ENCODE data around the gene KANK4. TPM values are rescaled to one million over a fixed set of nuclear protein-coding genes. Genes with fewer than 3 reads are reported as not detected.

KANK4 gene
- total RNA-seq: not detected

DNA sequence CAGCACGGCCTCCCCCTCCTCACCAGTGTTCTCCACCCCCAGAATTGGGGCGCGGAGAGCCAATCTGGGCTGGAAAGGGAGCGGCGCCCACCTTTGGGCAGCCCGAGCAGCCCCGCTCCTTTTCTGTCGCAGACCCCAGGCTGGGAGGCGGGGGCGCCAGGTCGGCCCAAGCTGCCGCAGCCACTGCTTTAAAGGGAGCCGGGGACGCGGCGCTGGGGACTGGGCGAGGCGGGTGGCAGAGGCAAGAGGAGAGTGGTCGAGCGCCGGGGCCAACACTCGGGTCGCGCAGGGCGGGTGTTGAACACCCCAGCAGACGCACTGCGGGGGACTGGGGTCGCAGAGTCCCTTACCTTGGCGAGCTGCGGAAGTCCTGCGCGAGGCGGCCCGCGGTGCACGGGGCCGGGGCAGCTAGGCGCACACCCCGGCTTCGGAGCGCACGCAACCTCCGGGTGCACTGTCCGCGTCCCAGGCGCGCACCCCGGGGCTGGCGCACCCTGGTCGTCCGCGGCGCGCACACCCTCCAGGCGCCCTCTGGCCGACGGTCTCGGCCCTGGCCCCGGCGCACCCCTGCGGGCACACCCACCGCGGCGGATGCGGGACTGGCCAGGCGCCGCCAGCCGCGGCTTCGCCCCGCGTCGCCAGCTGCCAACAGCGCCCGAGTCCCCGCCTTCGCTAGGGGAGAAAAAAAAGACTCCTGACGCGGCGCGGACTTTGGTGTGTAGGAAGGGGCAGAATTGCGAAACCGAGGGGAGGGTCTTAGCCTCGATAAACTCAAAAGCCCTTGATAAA lies at the start of gene KANK4:
TSS of gene KANK4 (minus strand) at position 679 of the 789 bp plus-strand sequence. CDS start 37,870 bp downstream, outside the sequence.
- no peak for DNase-seq

DNA sequence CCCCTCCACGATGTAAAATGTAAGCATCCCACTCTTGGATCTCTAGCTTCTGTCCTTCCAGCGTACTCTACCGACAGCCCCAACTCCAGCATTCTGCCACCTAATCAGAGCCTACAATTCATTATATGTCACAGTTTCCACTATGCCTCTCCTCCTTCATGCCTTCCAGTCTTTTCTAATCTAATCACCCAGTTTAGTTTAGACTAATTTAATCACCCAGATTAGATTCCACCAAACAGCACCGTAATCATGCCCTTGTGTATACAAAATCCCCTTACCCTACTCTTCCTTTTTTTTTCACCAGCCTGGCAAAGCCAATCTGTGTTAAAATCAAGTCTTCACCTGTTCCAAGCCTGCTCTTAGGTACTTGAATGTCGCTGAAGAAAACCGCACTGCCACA lies 49.8 kb upstream of the KANK4 start:
- DNase-seq: no peak

DNA sequence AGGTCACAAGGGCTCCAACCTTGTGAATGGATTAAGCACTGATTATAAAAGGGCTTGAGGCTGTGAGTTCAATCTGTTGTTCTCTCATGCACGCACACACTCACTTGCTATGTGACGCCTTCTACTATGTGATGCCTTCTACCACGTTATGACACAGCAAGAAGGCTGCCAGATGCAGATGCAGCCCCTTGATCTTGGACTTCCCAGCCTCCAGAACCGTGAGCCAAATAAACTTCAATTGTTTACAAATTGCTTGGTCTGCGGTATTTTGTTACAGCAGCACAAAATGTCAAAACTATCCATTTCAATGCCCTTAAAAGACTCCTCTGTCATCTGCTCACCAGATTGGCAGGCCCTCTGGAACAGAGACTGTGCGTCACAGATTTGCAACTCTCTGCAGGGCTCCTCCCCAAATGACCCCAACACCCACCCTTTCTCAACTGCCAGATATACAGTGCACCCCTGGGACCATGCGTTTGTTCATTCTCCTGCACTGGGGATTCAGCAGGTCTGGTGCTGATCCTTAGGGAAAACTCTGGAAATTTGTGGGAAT lies 47.8 kb upstream of the KANK4 start:
- DNase-seq: no peak

DNA sequence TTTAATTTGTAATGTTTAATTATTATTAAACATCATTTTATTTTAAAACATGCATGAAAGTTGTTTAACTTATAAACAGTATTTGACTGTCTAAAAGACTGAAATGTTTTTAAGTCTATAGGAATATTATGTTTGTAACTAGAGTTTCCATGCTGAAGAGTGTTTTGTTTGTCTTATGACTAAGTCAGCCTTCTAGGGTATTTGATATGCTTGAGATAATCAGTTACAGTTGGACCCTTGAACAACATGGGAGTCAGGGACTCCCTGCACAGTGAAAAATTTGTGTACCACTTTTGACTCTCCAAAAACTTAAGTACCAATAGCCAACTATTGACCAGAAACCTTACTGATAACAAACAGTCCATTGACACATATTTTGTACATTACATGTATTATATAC lies 45.5 kb upstream of the KANK4 start:
- no peak for DNase-seq

DNA sequence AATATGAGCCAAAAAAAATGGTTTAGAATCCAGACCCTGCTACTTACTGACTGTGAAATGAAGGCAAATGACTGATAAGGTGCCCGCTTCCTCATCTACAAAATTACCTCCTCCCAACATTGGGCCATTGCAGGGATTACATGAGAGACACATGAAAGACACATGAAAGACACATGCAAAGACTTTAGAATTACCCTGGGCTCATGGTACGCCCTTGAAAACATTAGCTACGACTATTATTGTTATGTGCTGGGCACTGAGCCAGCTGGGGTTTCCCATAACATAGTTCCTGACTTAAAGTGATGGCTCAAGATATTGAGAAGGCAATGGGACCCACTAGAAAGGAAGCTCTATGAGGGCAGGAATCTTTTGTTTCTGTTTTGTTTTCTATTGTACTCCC lies 43.7 kb upstream of the KANK4 start:
- no peak for DNase-seq

DNA sequence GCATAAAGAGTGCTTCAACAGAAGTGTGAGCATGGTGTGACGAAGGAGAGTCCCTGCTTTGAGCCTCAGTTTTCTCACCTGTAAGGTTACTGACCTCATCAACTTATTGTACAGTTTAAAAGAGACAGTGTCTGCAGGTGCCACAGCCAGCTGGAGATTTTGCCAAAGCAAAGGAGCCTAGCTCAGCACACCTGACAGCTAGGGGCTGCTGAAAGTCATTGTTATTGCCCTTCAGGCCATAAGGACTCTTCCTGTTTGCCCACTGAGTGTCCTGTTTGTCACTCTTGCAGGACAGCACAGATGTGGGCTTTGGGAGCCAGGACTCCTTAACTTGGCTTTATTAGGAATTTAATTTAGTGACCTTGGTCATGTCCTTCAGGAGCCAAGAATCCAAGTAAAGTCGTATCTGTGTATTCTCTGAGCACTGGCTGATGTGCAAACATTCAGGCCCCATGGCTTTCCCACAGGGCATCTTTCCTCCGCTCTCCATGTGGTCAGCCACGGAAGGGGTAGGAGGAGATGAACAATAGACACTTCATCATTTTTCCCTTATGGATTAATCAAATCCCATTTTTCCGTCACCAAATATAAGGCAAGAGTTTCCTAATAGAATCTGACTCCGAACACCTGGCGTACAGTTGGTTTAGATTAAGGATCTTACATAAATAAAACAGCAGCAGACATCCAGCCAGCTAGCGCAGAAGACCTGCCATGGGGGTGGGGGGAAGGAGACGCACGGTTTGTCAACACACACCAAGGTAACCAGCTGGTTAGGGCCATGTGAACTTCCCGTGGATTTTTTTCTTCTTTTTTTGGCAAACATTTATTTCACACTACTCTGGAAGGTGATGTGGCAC lies 43.1 kb upstream of the KANK4 start:
- no peak for DNase-seq

DNA sequence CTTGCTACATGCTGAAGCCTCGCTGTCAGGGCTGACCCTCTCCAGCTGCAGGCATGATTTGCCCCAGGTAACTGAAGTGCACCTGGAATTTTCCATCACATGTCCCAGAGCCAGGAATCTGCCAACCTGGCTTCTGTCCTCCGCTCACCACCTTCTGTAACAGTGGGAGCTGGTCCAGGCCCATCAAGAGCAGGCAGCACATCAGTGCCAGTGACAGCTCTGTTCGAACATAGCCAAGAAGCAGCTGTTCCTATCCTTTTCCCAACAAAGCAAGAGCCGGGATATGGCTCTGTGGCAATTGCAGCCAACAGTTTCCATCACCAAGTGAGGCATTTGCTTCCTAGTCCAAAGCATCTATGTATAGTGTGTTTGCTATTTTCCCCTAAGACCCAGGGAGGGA lies 42.2 kb upstream of the KANK4 start:
- no peak for DNase-seq

DNA sequence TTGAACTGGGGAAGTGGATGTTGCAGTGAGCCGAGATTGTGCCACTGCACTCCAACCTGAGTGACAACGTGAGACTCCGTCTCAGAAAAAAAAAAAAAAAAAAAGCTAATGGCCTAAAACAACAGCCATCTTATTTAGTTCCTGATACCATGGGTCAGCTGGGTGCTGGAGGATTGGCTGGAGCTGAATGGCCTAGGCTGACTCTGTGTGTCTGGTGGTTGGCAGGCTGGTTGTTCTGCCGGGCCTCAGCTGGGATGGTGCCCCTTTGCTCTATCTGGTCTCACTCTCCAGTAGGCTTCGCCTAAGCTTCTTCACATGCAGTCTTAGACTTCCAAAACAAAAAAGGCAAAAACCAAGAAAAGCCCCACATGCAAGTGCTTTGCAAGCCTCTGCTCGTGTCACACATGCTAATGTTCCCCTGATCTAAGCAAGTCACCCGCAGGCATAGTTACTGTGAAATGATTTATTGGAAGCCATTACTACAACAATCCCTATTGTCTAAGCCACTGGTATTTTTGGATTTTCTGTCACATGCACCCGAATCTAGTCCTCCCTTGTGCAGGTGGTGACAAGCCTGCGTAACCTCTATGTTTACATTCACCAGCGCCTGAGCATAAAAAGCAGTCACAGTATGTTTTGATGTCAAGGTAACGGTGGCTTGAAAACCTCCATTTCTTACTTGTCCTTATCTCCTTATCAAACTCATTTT lies 39.6 kb upstream of the KANK4 start:
- no peak for DNase-seq

DNA sequence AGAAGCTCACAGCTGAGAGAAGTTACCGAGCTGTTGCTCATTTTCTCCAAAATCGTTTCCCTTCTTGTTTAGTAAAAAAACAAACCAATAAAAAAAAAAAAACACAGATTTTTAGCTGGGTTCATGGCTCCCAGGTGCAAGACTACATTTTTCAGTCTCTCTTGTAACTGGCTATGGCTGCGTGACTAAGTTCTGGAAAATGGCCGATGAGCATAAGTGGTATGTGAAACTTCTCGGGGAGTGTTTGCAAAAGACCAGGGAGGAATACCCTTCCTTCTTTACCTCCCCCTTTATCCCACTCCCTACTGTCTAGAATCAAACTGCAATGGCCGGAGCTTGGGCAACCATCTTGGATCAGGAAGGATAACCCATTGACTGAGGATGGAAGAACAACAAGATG lies 38.7 kb upstream of the KANK4 start:
- DNase-seq: no peak

DNA sequence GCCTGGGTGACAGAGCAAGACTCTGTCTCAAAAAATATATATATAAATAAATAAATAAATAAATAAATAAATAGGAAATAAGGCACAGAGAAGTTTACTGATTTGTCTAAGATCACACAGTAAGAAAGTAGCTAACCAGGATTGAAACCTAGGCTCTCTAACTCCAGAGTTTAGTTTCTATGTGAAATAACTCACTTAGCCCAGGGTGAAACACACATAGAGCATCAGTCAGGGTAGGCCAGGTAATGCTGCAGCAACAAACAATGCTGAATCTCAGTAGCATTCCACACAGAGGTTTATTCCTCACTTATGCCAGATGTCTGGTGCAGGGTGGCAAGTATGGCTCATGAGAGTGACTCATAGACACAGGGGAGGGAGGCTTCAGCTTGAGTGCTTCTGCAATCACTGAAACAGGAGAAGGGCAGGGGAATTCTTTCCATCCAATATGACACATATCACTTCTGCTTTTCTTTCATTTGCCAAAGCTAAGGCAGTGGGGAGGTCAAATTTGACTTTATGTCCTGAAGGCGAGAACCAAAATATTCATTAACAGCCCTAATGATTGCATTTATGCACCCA lies 37.1 kb upstream of the KANK4 start:
- DNase-seq: no peak

DNA sequence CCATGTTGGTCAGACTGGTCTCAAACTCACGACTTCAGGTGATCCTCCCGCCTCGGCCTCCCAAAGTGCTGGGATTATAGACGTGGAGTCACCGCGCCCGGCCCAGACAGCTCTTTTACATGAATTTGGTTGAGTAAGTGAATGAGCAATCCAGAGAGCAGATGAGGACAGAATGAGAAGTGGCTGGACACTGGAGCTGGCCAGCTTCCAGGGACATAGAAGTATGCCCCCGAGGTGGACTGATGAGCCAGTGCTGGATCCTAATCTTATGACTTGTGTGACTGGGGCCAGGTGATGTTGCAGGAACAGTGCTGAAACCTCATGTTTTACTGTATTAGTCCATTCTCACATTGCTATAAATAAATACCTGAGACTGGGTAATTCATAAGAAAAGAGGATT lies 35.9 kb upstream of the KANK4 start:
- DNase-seq: no peak

DNA sequence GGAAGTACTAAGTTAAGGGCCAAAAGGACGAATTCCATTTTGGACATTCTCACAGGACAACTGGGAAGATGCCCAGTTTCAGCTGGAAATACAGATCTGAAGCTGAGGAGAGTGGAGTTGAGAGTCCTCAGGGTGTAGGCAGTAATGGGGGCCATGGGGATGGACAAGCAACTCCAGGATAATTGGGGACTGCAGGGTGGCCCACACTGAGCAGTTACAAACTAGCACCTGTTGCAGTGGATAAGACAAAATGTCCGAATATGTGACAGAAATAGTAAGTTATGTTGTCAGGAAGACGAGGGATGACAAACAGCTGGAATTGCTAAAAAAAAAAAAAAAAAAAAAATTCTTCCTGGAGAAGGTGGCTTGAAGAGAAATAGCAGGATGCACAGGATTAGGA lies 34.6 kb upstream of the KANK4 start:
- no peak for DNase-seq

DNA sequence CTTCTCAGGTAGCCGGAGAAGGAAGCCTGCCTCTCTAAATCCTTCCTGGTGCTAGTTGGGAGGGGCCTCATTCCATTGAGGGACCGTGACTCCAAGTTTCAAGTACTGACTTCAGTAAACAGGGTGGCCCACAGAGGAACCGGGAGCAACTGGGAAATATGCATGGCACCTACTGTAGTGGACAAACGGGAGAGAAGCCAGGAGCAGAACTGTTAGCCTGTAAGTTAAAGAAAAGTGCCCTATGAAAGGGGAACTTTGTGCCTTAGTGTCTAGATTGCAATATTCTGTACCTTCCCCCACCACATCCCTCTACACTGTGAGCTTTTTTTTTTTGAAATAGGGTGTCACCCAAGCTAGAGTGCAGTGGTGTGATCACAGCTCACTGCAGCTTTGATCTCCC lies 33.2 kb upstream of the KANK4 start:
- DNase-seq: no peak

DNA sequence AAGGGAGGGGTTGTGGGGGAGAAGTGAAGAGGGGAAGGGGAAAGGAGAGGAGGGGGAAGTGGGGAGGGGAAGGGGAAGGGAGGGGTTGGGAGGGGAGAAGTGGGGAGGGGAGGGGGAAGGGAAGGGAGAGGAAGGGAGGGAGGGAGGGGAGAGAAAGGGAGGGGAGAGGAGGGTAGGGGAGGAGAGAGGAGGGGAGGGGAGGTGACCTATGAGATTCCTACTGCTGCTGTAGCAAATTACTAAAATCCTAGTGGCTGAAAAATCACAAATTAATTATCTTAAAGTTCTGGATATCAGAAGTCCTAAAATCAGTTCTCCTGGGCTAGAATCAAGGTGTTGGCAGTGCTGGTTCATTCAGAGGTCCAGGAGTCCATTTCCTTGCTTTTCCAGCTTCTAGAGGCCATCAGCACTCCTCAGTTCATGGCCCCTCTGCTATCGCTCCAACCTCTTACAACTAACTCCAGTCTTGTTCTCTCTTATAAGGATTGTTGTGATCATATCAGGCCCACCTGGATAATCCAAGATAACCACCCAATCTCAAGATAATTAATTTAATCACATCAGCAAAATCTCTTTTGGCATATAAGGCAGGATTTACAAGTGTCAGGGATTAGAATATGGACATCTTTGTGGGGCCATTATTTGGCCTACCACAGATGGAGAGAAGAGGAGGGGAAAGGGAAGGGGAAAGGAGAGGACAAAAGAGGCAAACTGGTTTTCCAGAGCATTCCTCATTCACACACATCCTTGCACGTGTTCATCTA lies 30.4 kb upstream of the KANK4 start:
- no peak for DNase-seq

DNA sequence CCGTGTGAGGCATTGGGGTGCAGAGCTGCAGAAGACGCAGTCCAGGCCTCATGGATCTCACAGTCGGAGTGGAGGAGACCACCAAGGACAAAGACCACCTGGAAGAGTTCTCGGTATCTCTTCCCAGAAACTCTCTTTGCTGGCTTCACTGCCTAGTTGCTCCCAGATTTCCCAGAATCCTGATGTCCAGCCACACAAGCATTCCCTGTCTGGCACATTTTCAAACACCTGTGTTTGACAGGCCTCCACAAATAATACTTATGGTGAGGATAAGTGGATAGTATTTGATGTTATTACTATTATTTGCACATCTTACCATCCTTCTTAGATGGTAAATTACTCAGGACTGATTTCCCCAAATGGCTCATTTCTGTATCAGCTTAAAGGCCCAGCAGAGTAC lies 27.7 kb upstream of the KANK4 start:
- no peak for DNase-seq

DNA sequence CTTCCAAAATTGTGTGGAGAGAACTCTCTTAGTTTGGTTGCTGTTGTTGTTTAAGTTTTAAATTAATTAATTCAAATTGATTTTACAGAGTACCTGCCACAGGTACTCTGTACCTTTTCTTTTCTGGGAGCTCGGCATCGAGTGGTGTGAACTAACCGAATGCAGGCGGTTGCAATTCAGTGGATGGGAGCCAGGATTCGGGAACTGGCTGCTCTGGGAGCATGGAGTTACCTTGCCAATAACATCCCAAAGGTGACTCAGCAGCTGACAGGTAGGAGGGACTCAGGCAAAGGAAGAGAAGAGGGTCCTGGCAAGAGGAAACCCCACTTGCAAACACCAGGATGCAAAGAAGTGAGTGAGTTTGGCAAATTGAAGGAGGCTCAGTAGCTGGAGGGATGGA lies 24.7 kb upstream of the KANK4 start:
- no peak for DNase-seq

DNA sequence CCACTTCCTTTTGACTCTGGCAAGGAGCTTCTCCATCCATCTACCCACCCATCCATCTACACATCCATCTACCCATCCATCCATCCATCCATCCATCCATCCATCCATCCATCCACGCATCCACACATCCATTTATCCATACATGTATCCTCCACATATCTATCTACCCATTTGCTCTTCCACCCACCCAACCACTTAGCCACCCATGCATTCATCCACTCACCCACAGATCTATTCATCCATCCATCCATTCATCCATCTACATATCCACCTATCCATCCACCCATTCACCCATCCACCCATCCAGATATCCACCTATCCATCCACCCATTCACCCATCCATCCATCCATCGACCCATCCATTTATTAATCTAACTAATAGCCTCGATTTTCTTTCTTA lies 23.0 kb upstream of the KANK4 start:
- DNase-seq: no peak

DNA sequence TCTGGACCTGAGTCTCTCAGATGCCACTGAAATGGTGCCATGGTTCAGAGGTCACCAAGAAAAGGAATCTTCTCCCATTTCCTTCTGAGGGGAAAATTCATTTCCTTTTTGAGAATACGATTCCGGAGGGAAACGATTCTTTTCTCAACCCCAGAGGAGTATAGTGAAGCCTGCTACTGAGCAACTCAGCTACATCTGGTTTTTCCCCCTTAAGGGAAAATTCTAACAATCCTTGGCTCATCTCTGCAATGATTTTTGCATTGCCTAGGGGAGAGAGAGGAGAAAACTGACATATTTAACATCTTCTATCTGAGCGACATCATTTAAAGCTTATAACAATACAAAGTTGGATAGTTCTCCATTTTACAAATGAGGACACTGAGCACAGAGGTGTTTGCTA lies 22.4 kb upstream of the KANK4 start:
- no peak for DNase-seq

DNA sequence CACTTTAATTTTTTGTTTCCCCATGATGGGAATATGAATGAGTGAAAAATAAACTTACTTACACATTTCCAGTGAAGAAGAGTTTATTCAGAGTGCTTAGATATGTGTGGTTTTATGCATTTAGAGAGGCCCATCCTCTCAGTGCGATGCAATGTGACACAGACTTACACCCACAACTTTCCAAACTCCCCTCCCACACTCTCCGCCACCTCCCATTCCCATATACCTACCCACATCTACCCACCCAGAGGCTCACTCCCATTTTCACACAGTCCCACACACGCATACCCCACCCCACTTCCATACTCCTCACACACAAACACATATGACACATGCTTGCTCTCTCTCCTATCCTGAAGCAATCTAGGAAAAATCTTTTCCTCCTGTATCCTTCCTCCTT lies 21.9 kb upstream of the KANK4 start:
- DNase-seq: no peak

DNA sequence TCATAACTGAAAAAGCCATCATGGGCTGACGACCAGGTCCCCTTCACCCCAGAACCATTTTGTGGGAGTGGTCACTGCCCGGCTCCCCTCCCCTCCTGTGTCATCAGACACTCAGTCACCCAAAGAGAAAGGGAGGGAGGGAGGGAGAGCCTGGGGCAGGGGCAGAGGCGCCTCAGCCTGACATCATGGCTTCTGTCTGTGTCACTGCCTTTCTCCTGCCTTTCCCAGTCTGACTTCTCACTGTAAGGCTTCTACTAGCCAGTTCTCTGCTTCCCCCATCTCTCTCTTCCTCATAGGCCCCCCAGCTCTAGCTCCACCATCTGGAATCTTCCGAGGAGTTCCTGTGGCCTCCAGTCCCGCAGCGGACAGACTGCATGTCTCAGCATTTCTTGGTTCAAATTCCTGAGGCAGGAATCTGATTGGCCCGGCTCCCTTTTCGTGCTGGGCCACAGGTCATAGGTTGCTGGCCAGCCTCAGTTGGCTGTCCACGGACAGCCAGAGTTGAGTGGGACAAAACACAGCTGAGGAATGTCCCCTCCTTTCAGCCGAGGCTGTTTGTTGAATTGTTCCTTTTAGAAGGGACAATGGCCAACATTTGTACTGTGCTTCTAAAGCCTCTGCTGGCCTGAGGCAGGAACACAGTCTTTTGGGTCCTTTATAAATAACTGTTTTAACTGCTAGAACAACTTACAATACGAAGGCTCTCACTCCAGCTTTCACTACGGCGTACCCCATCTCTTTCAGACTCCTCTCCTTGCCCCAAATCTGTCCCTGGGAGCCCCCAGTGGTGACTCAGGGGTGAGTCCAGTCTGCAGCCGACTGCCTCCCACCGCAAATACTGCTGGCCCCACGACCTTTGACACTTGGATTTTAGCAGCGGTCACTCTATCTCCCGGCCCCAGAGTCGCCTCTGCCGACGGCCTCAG lies 18.7 kb upstream of the KANK4 start:
- DNase-seq: no peak

Measured in effector CD4-positive, alpha-beta T cell (primary cell).